Activated CD8-positive, alpha-beta memory T cell treated with anti-CD3 and anti-CD28 coated beads, Interleukin-2, amount 50 U/mL, for 1 hour (primary cell): ENCODE measurements around the gene WWC2.

Experiments used
- DNase-seq: peaks from one replicate; pipeline ENCODE4 v3.0.0-alpha.2; 2020; ENCODE audit errors: extremely low read depth

WWC2 gene

DNA sequence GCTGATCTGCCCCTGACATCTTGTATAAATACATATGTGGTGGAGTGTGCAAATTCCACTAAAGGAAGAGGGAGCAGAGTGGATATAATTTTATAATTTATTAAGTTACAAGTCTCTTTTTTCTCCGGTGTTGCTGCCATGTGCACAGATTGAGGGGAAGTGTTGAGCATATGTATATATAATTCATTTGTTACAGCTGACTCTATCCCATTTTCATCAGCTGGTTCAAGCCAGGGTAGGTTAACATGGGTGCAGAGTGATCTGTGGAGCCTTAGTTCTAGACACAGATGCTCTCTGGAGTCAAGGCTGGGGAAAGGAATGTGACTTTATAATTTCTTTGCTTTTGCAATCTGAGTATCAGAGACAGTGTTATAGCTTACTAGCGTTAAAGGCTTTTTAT, 103.5 kb downstream of the WWC2 start:
- no peak for DNase-seq

DNA sequence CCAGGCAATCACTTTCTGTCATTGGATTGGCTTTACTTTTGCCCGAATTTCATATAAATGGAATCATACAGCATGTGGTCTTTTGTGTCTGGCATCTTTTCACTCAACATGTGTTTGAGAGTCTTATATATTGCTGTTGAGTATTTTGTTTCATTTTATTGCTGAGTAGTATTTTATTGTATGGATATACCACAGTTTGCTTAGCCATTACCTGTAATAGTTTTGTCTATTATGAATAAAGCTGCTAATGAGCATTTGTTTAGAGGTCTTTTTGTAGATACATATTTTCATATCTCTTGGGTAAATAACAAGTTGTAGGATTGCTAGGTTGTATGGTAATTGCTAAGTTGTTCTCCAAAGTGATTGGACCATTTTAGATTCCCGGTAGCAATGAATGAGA, 105.7 kb downstream of the WWC2 start:
- DNase-seq = no peak

DNA sequence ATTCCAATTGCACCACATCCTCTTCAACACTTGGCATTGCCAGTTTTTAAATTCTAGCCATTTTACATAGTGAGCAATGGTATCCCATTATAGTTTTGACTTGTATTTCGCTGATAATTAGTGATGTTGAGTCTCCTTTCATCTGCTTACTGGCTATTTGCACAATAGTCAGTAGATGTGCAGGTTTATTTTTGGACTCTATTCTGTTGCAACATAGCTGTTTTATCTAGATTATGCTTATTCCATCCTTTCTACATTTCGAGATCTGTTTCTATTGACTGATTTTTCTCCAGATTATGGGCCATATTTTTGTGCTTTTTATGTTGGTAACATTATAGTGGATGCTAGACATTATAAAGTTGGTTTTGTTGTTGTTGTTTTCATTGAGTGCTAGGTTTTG, 106.1 kb downstream of the WWC2 start:
- no peak for DNase-seq

DNA sequence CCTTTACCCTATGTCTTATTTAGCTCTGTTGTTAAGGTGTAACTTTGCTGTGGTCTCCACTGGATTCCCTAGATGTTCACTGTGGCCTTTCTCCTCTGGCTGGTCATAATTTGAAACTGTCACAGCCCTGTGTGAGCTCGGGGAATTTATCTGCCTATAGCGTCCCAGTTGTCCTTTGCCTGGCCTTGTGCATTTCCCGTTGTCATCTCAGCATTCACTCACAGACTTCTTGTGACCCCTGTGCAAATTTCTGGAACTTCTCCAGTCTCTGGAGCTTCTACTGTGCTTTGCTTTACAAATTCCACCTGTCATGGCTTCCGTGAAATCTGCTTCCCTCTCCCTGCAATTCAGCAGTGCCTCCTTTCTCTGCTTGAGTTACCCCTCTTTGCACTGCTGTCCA, 106.7 kb downstream of the WWC2 start:
- DNase-seq = no peak

DNA sequence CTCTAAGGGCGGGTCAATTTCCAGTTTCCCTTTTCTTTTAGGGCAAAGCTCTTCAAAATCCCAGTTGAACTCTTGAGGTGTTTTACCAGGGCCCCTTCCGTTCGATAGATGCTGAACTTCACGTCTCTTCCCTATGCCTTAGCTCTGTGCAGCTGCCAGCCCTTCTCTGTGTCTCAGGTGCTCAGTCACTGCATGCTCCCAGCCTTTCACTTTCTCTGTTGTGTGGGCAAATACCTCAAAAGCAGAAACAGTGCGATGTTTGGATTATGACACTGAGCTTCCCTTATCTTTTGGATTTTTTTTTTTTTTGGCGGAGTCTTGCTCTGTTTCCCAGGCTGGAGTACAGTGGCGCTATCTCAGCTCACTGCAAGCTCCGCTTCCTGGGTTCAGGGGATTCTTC, 112.5 kb downstream of the WWC2 start:
- no peak for DNase-seq

DNA sequence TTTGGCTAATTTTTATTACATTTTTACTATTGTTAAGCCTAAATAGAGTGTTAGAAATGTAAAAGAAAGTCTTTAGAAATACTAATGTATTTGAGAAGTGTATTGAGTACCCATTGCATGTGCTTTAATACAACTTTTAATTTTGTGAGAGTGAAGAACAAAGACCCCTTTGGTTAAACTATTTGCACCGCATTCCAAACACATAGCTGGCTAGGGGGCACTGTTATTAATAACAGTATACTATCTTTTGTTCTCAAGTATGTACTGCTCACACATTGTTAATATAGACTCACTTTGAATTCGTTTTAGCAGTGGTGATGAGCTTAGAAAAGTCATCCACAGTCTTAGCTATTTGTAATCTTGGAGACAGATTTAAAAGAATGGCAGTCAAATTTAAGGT, 114.9 kb downstream of the WWC2 start:
- no peak for DNase-seq

DNA sequence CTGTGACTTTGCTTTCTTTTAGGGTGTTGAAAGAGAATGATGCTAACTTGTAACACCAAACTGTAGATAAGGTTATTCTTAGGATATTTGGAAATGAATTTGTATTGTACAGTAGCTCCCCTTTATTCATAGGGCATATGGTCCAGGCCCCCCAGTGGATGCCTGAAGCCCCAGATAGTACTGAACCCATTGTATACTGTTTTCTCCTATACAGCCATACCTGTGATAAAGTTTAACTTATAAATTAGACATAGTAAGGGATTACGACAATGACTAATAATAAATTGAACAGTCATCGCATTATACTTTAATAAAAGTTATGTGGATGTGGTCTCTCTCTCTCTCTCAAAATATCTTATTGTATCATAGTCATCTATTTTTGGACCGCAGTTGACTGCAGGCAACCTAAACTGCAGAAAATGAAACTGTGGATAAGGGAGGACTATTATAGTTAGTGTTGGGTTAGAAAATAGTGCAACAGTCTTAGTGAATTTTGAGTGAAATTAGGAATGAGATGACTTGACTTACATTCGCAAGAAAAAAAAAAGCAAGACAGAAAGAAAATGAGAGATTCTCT, 115.9 kb downstream of the WWC2 start:
- no peak for DNase-seq

DNA sequence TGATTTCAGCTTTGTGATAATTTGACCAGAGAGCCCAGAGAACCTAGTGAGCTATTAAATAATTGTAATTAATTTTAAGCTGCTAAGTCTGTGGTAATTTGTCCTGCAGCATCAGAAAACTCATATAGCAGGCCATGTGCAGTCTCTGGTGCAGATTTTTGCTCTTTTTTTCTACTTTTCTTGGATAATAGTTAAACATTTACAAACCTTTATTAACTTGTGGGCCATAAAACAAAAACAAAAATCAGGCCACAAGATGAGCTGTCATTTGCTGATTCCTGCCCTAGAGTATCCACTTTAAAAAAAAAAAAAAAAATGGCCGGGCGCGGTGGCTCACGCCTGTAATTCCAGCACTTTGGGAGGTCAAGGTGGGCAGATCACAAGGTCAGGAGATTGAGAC, 121.2 kb downstream of the WWC2 start:
- no peak for DNase-seq

DNA sequence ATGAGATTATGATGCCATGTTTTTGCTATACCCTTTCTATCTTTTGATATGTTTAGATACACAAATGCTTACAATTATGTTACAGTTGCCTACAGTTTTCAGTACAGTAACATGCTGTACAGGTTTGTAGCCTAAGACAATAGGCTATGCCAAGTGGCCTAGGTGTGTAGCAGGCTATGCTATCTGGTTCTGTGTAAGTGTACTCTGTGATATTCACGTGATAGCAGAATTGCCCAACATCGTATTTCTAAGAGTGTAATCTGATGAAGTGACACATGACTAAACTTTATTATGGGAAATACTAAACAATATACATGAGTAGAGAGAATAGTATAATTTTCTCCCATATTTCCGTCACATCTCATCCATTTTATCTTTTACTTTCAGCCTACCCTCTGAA, 124.0 kb downstream of the WWC2 start:
- no peak for DNase-seq

DNA sequence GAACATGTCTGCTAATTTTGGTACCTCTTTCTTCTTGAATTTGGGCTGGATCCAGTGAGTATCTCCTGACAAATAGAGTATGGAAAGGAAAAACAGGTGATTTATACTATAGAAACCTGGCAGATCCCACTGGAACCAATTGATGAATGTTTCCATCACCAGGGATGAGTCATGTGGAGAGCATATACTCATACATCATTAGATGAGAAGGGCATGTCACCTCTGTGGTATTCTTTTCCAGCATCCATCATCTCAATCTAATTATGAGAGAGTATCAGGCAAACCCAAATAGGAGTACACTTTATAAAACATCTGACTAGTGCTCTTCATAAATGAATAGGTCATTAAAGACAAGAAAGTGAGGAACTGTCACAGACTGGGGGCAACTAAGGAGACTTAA, 130.3 kb downstream of the WWC2 start:
- DNase-seq = no peak

DNA sequence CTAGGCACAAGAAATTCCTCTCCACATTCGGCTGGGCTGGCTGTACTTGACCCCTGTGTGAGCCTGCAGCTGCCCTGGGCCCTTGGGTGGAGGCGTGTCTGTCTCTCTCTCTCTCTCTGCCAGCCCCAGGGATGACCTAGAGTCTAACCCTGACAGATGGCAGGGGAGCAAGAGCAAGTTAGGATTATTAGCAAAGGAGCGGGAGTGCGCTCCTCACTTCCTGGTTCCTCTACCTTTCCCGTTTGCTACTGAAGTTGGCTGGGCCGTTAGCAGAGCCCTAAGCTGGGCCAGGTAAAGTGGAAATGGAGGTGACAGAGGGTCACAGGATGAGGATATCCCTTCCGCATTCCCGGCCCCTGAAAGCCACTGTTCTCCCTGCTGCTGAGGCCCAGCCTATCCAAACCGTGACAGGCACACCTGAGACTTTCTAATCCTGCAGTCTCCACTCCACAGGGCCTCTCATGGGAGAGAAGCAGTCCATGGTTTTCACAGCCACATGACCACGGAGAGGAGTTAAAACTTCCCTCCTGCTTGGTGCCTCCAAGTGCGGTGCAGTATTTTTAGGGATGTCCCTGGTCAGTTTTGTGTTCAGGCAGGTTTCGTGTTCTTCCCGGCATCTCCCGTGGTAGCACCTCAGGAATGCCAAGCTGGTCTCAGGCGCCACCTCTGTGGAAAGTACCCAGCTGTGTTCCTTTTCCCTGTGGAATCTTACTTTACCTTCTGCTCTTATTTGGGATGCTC, 141.7 kb downstream of the WWC2 start:
- DNase-seq = no peak

DNA sequence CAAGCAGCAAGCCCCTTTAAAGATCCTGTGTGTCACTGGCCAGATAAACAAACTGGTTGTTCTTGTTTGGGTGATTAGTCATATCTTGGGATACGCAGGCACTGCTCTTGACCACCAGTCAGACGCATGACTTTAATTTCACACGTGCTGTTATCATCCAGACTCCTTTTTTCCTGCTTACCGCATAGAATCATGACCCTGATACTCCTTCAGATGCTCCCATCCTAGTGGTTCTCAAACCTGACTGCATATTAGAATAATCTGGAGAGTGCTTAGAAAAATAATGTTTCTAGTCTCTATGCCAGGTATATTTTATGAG, 142.2 kb downstream of the WWC2 start:
- DNase-seq = no peak

DNA sequence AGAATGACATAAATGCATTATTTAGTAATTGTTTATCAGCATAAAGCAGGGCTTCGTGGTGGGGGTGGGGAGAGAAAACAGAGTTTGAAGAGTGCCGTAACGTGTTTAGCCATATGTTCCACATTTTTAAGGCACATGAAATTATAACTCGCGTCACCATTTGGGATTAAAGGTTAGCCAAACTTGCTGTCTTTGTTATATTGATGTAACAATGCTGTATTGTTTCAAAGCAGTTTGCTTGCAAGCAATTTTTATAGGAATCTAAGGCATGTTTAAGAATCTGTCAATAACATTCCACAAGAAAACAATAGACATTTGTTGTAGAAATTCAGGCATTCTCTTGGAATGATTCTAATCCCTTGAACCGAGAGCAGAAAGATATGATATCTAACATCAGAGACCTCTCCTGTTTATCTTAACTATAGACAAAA, 142.7 kb downstream of the WWC2 start:
- DNase-seq = no peak

DNA sequence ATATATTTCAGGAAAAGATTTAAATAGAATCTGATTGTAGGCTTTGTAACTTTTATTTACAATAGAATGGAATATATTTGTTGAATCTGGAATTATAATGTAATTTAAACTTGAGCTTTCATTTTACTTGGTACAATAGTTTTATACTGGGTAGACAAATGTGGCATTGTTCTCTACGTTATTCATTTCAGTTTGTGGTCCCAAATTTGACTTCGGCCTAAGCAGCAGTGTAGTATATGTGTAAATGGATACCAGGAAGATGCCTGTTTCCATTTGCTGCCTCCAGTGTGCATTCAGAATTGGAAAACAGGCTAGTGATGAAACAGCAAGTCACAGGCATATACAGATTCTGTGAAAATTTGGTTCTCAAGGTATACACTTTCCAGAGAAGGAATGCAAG, 143.2 kb downstream of the WWC2 start:
- no peak for DNase-seq

DNA sequence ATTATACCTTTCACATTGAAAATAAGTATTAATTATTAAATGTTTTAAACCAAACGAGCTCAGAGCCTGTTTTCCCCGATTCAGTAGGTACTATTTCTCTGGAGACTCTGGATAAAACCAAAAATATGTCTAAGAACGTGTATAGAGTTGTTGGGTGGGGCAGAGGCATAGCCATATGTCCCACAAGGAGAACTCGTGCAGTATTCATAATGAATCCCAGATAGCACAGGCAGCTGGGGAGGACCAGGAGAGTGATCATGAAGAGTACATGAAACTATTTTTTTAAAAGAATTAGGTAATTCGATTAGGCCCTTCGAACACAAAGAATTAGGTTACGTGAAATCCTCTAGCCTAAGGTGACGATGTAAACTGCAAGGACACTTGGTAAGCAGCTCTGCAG, 145.0 kb downstream of the WWC2 start:
- DNase-seq = no peak

DNA sequence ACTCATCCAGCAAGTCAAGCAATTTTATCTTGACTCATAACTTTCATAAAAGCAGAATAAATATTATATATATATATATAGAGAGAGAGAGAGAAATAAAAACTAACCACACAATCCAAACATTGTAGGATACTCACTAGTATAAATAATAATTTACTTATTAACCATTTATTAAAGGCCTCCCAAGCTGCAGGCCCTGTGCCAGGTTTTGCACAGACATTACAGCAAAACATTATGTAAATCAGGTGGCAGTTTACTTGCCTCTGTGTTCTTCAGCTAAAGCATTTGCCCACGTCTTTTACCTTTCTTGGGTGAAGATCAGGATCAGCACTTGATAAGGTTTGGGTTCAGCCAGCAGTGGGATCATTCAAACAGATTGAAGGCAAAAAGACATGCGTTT, 145.4 kb downstream of the WWC2 start:
- DNase-seq = no peak

DNA sequence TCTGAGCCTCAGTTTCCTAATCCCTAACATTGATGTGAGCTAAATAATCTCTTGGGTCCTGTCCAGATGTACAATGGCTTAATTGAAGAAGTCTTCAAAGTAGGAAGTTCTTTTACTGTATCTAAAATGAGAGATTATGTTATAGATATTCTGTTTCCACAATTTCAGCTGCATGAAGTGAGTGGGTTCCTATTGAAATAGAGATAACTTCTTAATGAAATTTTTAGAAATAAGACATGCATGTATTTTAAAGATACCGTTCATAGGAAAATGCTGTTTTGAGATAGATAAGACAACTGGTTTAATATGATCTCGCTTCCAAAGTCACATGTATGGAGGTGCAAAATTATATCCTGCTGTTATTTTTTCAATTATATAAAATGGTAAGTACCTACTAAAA, 149.1 kb downstream of the WWC2 start:
- DNase-seq = no peak

DNA sequence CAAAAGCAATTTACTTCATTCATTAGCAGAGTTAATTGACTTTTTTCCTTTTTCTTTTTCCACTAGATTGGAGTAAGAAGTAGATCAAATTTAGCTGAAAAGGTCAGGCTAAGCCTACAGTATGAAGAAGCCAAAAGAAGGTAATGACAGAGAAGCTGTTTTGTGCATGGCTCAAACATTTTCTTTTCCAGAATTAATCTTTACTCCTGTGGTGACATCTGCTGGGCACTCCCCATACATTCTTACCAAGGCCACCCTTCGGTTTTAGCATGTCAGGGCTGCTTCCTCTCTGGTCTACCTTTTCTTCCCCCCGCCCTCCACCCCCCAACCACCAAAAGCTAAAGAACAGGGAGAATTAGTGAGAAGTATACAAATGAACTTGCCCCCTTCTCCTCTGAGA, 150.8 kb downstream of the WWC2 start:
- no peak for DNase-seq

DNA sequence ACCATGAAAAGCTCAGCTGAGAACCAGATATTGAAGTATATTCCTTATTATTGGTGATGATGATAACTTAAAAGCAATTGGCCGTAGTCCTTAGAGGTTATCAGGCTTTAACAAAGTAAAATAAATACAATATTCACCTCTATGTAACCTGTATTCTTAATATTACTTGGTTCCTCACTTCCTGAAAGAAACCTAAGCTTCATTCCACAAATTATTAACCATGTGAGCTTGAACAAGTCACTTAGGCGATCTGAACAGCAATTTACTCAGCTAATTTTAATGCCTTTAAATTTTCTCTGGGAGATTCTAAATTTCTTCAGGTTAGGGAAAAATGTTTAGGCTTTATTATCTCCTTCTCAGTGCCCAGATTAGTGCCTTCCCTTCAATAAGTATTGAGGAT, 151.8 kb downstream of the WWC2 start:
- no peak for DNase-seq

DNA sequence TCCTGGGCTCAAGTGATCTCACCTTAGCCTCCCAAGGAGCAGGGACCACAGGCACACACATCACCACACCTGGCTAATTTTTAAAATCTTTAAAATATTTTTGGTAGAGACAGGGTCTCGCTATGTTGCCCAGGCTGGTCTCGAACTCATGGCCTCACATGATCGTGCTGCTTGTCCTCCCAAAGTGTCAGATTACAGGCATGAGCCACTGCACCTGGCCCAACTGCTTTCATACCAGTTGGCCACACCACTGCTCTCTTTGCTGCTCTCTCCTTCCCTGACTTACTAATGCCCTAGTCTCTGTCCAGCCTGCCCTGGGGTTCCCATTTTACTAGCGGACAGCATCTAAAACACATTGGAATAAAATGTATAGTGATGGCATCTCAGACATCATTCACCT, 153.9 kb downstream of the WWC2 start:
- no peak for DNase-seq

DNA sequence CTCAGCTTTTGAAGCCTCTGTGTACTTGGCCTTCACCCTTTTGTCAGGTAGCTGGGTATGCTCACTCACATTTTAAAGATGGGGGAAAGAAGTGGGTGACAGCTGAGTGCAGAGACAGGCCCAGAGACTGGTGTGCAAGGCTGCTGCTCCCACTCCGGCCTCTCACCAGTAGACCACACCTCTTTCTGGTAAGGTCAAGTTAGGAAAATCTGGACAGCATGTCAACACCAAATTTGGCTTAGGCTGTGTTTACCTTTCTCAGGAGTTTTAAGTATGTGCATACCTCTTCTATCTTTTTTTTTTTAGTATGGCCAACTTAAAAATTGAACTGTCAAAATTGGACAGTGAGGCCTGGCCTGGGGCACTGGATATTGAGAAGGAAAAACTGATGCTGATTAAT, 154.4 kb downstream of the WWC2 start:
- no peak for DNase-seq

DNA sequence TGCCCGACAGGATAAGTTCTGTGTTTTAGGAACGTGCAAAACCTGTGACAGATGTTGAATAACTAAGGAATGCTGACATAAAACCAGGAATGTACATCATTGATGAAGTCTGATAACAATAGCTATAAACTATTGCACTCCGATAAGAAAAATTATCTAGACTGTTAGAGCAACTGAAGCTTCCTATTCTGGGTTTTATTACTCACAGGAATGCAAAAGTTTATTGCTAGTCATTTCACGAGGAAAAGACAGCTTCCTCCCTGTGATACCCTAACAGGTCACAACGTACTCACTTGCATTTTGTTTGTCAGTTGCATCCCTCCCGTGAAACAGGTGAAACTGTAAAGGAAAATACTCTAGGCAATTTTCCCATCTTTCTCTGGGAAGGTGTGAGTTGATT, 155.1 kb downstream of the WWC2 start:
- no peak for DNase-seq

DNA sequence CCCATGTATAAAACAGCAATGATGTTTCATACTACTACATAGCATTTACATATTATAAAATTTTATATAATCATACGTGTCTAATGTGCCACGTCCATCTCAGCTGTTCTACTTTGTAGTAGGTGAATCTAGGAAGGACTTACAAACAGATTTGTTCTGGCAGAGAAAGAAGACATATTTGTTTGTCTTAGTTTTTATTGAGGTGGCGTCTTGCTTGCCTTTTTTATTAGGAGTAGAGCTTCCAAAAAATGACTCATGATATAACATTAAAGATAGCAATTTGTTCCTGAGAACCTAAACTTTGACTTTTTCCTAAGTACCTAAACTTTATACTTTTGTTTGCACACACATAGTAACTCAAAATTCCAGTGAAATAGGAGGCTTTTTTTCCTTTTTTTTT, 156.4 kb downstream of the WWC2 start:
- DNase-seq = no peak

DNA sequence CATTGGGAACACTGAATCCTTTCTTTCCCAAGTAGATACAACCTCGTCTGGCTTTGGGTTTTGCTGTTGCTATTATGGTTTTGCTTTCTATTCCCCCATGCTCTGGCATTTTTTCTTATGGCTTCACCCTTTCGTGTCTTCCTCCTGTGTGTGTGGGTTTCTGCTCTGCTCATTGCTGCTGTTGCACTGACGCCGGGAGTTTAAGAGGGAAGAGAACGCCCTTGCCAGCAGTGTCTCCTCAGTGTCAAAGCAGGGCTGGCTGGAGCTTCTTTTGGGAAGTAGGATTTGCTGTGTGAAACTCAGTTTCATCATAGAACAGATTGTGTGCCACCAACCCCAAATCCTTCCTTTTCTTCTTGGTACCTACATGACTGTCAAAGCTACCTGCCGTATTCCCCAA, 157.3 kb downstream of the WWC2 start:
- no peak for DNase-seq
